ENCODE data around the gene GANAB. TPM values are rescaled to one million over a fixed set of nuclear protein-coding genes. Genes with fewer than 3 reads are reported as not detected.
A peak's percentile ranks its signal among the peaks of the same experiment; 100 is the strongest.
"Not testable (repeated sequence)": the region's sequence is repeated elsewhere in the genome, so short reads cannot be mapped to it uniquely, and the experiment has no call there.

Gene GANAB
- total RNA-seq, 1 donor from 2014 or later: 323 TPM

GRCh38 chr11:62652161-62653006 is 6.0 kb upstream of the GANAB start:
- peak overlapping the region; percentile 90 for H3K4me3 Mint-ChIP-seq (ENCODE audit: unreplicated experiment)
- peaks cover 4% of the 10 kb centered on the region for H3K4me1 Mint-ChIP-seq (ENCODE audit: low read depth, unreplicated experiment)
- Histone ChIP-seq H3K4me2 (ENCODE audit: low read length) (peak overlapping the region; percentile 94), H3K4me3 (ENCODE audit: insufficient read depth, low read depth, low read length) (peak overlapping the region; percentile 67), H3K27me3 (ENCODE audit: insufficient read depth, low read length) (no peaks in the 10 kb centered on the region), H3K4me1 (ENCODE audit: insufficient read depth, low read length) (peaks cover 7% of the 10 kb centered on the region), H3K9me3 (ENCODE audit: insufficient read depth, low read depth, low read length) (no peaks in the 10 kb centered on the region), H2AFZ (ENCODE audit: low read depth, low read length) (peak overlapping the region; percentile 91), H3K9ac (ENCODE audit: low read length) (peak overlapping the region; percentile 87), H4K20me1 (ENCODE audit: insufficient read depth, low read length) (peaks cover 3% of the 10 kb centered on the region), H3K36me3 (ENCODE audit: insufficient read depth, low read length) (peaks cover 9% of the 10 kb centered on the region), H3K27ac (ENCODE audit: low read depth, low read length) (peak overlapping the region; percentile 76), H3K79me2 (ENCODE audit: insufficient read depth, low read length) (peaks cover 46% of the 10 kb centered on the region)
- peak overlapping the region; percentile 31 for H3K27ac Mint-ChIP-seq (ENCODE audit: unreplicated experiment)
- DNase-seq (ENCODE audit: low read depth) (no peak), FAIRE-seq (no peak)
- no peaks in the 10 kb centered on the region for H3K27me3 Mint-ChIP-seq (ENCODE audit: low read depth, unreplicated experiment)
- TF ChIP-seq EZH2 (IDR thresholded peaks at IDR 0.05; ENCODE audit: insufficient read depth, low read length): no peak
- TF ChIP-seq, protein P1, sequence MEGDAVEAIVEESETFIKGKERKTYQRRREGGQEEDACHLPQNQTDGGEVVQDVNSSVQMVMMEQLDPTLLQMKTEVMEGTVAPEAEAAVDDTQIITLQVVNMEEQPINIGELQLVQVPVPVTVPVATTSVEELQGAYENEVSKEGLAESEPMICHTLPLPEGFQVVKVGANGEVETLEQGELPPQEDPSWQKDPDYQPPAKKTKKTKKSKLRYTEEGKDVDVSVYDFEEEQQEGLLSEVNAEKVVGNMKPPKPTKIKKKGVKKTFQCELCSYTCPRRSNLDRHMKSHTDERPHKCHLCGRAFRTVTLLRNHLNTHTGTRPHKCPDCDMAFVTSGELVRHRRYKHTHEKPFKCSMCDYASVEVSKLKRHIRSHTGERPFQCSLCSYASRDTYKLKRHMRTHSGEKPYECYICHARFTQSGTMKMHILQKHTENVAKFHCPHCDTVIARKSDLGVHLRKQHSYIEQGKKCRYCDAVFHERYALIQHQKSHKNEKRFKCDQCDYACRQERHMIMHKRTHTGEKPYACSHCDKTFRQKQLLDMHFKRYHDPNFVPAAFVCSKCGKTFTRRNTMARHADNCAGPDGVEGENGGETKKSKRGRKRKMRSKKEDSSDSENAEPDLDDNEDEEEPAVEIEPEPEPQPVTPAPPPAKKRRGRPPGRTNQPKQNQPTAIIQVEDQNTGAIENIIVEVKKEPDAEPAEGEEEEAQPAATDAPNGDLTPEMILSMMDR (IDR thresholded peaks at IDR 0.05; ENCODE audit: insufficient read depth, low read depth, low read length): no peak
- no peaks in the 10 kb centered on the region for H3K36me3 Mint-ChIP-seq (ENCODE audit: low read depth, unreplicated experiment)
- no peaks in the 10 kb centered on the region for H3K9me3 Mint-ChIP-seq (ENCODE audit: unreplicated experiment)

- not testable (repeated sequence) for H3K27me3 Mint-ChIP-seq (ENCODE audit: low read depth, unreplicated experiment); FAIRE-seq
These were observed 3.9 kb upstream of the GANAB start for GRCh38 chr11:62650283-62650682.

DNA sequence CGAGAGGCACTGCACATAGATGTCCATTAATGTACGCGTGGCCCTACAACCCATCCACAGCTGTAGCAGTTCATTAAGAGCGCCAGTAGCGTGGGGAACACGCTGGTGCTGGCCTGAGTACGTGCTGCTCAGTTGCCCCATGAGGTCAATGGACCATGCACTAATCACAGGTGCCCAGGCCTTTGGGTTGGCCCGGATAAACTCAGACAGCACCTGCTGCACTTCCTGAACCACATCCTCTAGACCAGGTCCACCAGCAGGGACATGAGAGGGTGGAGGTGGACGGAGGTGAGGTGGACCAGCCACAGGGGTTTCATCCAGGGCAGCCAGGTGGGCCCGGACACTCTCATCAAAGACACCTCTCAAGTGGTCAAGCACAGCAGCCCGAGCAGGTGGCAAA is 3.1 kb upstream of the GANAB start:
- H3K79me2 ChIP-seq (ENCODE audit: insufficient read depth, low read length): peaks cover 66% of the 10 kb centered on the region
- H3K36me3 ChIP-seq (ENCODE audit: insufficient read depth, low read length): peaks cover 12% of the 10 kb centered on the region
- no peaks in the 10 kb centered on the region for H3K36me3 Mint-ChIP-seq (ENCODE audit: low read depth, unreplicated experiment)
- no peak overlapping the region for H3K27ac ChIP-seq (ENCODE audit: low read depth, low read length)
- no peaks in the 10 kb centered on the region for H3K27me3 Mint-ChIP-seq (ENCODE audit: low read depth, unreplicated experiment)
- no peaks in the 10 kb centered on the region for H3K9me3 Mint-ChIP-seq (ENCODE audit: unreplicated experiment)
- H3K4me1 Mint-ChIP-seq (ENCODE audit: low read depth, unreplicated experiment): peaks cover 7% of the 10 kb centered on the region
- no peak overlapping the region for H3K4me3 ChIP-seq (ENCODE audit: insufficient read depth, low read depth, low read length)
- H3K9ac ChIP-seq (ENCODE audit: low read length): no peak overlapping the region
- peaks cover 13% of the 10 kb centered on the region for H4K20me1 ChIP-seq (ENCODE audit: insufficient read depth, low read length)
- no peak overlapping the region for H2AFZ ChIP-seq (ENCODE audit: low read depth, low read length)
- FAIRE-seq (no peak), DNase-seq (ENCODE audit: low read depth) (no peak)
- no peak for TF ChIP-seq EZH2 (IDR thresholded peaks at IDR 0.05; ENCODE audit: insufficient read depth, low read length)
- TF ChIP-seq, protein P1 (IDR thresholded peaks at IDR 0.05; ENCODE audit: insufficient read depth, low read depth, low read length): no peak
- H3K9me3 ChIP-seq (ENCODE audit: insufficient read depth, low read depth, low read length): no peaks in the 10 kb centered on the region
- no peak overlapping the region for H3K27ac Mint-ChIP-seq (ENCODE audit: unreplicated experiment)
- no peaks in the 10 kb centered on the region for H3K27me3 ChIP-seq (ENCODE audit: insufficient read depth, low read length)
- peak overlapping the region; percentile 64 for H3K4me3 Mint-ChIP-seq (ENCODE audit: unreplicated experiment)
- H3K4me2 ChIP-seq (ENCODE audit: low read length): no peak overlapping the region
- H3K4me1 ChIP-seq (ENCODE audit: insufficient read depth, low read length): peaks cover 10% of the 10 kb centered on the region

More at GRCh38 chr11:62650283-62650682, 3.9 kb upstream of the GANAB start:
- not testable (repeated sequence) for H3K36me3 Mint-ChIP-seq (ENCODE audit: low read depth, unreplicated experiment); H3K27ac Mint-ChIP-seq (ENCODE audit: unreplicated experiment); H3K27ac ChIP-seq (ENCODE audit: low read depth, low read length); H3K9ac ChIP-seq (ENCODE audit: low read length); H3K4me1 Mint-ChIP-seq (ENCODE audit: low read depth, unreplicated experiment); H3K4me2 ChIP-seq (ENCODE audit: low read length); H3K27me3 ChIP-seq (ENCODE audit: insufficient read depth, low read length); DNase-seq (ENCODE audit: low read depth); H3K9me3 ChIP-seq (ENCODE audit: insufficient read depth, low read depth, low read length); H3K36me3 ChIP-seq (ENCODE audit: insufficient read depth, low read length); H3K9me3 Mint-ChIP-seq (ENCODE audit: unreplicated experiment); H2AFZ ChIP-seq (ENCODE audit: low read depth, low read length); H4K20me1 ChIP-seq (ENCODE audit: insufficient read depth, low read length); H3K4me1 ChIP-seq (ENCODE audit: insufficient read depth, low read length); H3K4me3 ChIP-seq (ENCODE audit: insufficient read depth, low read depth, low read length)
- H3K79me2 ChIP-seq (ENCODE audit: insufficient read depth, low read length): peaks cover 58% of the 10 kb centered on the region
- peak overlapping the region; percentile 8 for H3K4me3 Mint-ChIP-seq (ENCODE audit: unreplicated experiment)
